HTERT RPE-1 (cell line): ENCODE data around the gene TACC2.
"Not testable (repeated sequence)": the region's sequence is repeated elsewhere in the genome, so short reads cannot be mapped to it uniquely, and the experiment has no call there.

Experiments used
- in situ Hi-C: fragments of 300-500 bp; cut with MboI; formaldehyde crosslinking; loops from 4 replicates; pipeline ENCODE4 v1.14.3; 2020; ENCODE audit warnings: low sequenced_read_pairs

TACC2 gene

DNA sequence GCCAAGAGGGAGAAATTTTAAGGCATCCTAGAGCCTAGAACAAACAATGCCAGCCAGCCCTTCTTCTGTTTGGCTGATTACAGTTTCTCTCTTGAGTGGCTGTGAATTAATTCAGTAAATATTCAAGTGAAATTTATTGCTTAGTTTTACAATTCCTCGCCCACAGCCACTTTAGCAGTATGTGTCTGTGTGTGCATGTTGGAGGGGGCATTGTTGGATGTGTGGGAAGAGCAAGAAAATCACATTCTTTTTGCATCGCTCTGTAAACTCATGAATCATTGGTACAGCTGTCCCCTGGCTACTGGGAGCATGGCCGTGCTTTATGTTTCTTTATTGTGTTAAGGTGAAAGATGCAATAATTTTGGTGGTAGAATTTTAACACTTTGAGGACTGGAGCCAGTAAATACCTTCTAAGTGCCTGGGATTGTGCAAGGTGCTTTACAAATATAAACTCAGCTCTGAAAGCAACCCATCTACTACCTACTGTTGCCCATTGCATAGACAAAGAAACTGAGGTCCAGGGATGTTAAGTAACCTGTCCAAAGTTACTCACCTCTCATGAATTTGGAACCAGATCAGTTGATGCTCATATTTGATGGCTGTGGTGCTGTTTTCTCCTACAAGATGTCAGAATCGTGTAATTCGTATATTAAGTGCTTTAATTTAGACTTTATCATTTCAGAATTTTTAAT lies 192.2 kb downstream of the TACC2 start:
- in situ Hi-C loops, result no loop called here

DNA sequence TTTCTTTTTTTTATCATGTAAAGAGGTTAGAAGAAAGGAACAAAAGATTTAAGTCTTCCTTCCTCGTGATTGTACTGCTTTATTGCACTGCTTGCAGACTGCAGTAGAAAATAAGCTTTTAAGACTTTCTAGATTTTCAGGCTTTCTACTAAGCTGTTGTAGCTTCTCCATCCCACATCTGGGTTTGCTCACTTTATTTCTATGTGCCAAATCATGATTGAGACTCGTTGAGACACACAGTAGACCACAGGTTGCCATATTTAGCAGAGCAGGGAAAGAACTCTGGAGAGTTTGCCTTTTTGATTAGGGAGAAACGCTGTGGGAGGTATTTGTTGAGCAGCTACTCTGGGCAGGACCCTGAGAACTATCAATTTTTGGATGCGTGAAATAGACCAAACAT lies 192.9 kb downstream of the TACC2 start:
- in situ Hi-C loops, result no loop called here

DNA sequence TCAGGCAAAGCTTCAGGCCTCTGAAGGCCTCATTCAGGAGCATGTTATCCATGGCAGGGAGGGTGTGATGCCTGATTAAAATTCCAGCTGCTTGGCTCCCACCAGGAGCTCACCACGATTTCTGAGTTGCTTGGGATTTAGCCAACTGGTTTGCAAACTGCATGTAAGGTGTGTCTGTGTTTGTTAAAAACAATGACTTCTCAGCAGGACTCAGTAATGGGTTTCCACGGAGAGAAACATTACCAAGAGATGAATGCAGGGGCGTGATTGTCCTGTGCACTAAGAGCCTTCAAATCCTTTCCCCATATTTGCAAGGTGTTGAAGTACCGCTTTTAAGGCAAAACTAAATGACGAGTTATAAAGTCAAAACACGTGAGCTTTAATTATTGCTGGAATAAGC lies 193.3 kb downstream of the TACC2 start:
- in situ Hi-C loops, result no loop called here

DNA sequence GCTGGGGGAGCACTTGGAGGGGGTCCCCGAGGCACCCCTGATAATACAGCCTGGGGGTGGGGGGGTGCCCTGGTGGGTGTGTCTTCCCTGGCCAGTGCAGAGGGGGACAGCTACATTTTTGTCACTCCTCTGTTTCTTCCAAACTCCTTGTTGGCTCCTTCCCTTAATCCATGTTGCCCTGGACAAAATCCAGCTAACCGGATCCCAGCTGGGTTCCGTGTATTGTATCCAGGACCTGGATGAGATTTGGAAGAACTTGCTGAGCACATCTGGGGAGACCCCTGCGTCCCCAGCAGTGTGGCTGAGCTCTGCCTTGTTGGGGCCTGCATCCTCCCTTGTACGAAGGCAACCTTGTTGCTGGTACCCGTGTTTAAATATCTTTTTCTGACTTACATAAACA lies 195.3 kb downstream of the TACC2 start:
- in situ Hi-C loops, result no loop called here

DNA sequence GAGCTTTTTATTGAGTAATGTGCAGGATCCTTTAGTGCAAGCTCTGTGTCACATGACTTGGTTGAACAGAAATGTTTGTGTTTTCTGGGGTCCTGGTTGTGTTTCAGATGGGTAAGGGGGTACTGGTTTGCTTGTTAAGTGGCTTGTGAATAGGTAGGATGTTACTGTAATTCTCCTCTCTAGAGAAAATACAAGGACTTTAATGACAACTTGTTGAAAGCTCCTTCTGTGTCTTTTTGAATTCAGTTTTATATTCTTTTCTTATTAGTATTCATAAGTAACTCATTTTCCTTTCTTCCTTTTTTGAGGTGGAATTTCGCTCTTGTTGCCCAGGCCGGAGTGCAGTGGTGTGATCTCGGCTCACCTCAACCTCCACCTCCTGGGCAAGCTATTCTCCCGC lies 196.7 kb downstream of the TACC2 start:
- in situ Hi-C loops, result no loop called here

DNA sequence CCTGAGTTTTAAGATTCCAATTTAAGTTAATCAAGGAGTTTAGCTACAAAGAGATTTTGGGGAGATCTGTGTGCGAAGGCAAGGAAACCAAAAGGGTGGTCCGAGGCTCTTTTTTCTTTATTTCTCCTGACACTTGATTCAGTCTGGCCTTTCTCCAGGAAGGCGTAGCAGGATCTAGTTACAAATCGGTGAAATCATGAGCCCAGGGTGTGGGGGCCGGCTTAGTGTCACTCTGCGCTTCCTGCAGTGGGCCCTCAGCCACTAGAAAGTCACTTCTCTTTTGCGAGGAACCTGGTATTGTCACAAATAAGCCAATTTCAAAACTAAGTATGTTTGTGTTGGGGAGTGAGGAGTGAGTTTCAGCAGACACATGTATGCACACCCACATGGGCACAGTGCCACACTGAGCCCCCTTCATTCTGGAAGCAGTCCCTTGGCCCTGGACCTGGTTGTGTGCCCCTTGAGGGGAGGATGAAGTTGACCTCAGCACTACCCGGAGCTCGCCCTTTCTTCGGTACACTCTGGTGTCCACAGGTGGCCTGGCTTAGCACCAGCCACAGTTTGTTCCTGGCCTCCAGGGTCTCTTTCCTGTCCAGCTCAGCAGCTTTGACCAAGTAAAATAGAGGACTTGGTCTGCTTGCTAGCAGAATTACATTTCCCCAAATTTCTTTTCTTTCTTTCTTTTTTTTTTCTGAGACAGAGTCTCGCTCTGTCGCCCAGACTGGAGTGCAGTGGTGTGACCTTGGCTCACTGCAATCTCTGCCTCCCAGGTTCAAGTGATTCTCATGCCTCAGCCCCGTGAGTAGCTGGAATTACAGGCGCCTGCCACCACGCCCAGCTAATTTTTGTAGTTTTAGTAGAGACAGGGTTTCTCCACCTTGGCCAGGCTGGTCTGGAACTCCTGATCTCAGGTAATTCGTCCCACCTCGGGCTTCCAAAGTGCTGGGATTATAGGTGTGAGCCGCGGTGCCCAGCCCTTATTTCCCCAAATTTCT lies 198.2 kb downstream of the TACC2 start:
- in situ Hi-C loops, result no loop called here

DNA sequence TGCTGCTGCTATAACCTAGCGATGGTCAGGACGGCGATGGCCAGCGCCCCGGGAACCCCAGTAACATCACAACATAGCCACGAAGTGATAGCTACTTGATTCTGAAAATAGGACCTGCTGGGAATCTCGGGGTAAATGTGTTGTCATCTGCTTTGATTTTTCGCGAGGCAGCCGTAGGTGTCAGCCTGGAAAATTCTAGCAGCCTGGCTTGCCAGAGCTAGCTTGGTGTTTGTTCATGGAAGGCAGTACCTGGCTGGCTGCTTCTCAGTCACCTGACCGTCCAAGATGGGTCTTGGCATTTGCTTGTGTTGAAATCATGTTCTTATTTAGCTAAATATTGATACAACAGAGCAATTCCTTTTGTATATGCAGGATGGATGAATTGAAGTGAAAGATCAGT lies 199.7 kb downstream of the TACC2 start:
- in situ Hi-C loops, result no loop called here

GRCh38 chr10:122189185-122189584 lies 200.2 kb downstream of the TACC2 start:
- in situ Hi-C loops, result no loop called here

DNA sequence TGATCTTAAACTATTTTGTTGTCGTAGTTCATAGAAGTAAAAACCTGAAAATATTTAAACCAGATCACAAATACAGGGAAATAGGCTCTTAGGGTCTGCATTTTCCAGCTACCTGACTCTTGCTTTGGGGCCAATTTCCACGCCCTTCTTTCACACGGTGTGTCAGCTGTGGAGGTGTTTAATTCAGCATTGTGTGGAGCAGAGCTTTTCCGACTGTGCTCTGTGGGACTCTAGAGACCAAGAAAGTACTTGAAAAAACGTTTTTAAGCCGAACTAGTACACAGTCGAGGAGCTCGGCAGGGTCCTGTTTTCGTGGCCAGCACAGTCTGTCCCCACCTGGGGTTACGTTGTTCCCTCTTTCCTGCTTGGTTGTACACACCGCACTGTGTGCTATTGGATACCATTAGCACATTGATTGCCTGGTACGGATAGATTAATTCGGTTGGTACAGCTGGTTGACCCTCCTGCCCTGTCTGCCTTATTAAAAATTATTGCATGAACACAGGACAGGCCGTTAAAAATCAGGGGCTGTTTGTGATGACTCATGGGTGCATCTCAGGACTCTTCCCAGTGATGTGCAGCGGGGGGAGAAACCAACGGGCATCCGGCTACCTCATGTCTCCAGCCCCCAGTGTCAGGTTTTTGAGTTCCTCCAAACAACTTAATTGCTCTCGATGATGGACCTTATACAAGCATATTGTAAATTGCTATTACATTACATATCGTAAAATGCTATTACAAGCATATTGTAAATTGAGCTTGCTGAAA lies 201.4 kb downstream of the TACC2 start:
- in situ Hi-C loops, result no loop called here

GRCh38 chr10:122191936-122192541 lies 203.1 kb downstream of the TACC2 start:
- in situ Hi-C loops, result no loop called here

- in situ Hi-C loops, result no loop called here
Measured at GRCh38 chr10:122194251-122194650, 205.3 kb downstream of the TACC2 start.

DNA sequence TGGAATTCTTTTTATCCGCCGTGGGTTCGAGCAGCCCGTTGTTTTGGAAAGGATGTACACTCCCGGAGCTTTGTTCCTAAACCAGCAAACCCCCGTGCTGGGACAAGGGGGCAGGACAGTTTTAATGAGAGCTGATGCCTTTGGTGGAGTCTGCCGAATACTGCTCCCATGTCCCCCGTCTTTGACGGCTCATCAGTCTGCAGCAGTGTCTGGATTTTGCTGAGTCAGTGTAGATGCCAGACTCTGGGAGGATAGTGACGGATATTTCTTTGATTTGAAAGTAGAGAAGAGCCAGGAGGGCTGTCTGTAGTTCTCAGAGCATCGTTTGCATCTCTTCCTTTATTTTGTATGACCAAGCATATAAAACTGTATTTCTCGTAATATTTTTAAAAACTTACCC lies 207.3 kb downstream of the TACC2 start:
- in situ Hi-C loops, result no loop called here

GRCh38 chr10:122197611-122198222 lies 208.8 kb downstream of the TACC2 start:
- in situ Hi-C loops, result no loop called here

GRCh38 chr10:122198631-122199030 lies 209.7 kb downstream of the TACC2 start:
- in situ Hi-C loops, result no loop called here

- in situ Hi-C loops, result no loop called here
Measured at GRCh38 chr10:122199070-122199469, 210.1 kb downstream of the TACC2 start.

- in situ Hi-C loops, result no loop called here
Measured at GRCh38 chr10:122199689-122200088, 210.7 kb downstream of the TACC2 start.

DNA sequence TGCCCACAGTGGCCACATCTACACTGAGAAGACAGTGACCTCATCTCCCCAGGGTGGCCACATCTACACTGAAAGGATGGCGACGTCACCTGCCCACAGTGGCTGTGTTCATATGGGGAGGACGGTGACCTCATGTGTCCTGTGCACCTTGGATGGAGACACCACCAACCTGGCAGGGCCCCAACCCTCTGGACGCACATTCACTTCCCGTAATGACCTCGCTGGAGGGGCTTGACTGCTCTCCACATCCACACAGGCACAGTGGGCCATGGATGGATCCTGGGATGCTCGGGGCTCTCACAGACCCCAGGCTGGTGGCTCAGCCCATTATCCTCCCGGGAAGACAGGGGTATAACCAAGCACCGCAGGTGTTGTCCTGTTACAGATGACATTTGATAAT lies 212.4 kb downstream of the TACC2 start:
- in situ Hi-C loops, result no loop called here

- in situ Hi-C loops, result not testable (repeated sequence)
Measured at GRCh38 chr10:122203180-122203579, 214.2 kb downstream of the TACC2 start.

DNA sequence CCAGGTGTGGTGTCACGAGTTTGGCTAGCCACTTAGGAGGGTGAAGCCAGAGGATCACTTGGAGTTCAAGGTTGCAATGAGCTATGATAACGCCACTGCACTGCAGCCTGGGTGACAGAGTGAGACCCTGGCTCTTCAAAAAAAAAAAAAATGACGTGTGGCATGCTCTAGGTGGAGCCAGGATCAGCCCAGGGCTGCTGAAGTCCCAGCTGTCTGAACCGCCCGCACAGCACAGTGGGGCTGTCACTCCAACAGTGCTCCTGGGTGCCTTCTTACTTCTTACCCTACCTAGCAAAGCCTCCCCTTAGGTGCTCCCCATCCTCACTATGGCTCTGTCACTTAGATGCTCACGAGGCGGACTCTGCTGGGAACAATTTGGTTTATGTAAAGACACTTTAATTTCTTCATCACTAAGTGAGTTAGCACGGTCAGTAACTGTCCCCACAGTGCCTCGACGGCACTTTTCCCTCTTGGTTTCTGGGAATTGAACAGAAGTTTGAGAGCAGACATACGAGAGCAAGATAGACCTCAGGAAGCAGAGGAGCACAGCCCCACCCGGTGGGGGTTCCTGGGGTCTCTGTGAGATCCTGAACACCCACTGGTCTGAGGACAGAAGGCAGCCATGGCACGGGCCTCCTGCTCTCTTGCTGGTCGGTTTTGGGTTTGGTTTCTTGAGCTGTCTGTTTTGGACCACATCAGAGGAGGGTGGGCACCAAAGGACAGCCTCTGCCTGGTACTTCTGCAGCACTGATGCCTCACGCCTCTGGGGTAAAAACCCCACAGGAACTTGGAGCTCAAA lies 215.9 kb downstream of the TACC2 start:
- in situ Hi-C loops, result no loop called here
